ENCODE data around the gene SPRYD3.

SPRYD3 gene

GRCh38 chr12:53053218-53054111, 25.7 kb downstream of the SPRYD3 start:
- peaks cover 41% of the 10 kb centered on the region for H3K4me1 Mint-ChIP-seq

DNA sequence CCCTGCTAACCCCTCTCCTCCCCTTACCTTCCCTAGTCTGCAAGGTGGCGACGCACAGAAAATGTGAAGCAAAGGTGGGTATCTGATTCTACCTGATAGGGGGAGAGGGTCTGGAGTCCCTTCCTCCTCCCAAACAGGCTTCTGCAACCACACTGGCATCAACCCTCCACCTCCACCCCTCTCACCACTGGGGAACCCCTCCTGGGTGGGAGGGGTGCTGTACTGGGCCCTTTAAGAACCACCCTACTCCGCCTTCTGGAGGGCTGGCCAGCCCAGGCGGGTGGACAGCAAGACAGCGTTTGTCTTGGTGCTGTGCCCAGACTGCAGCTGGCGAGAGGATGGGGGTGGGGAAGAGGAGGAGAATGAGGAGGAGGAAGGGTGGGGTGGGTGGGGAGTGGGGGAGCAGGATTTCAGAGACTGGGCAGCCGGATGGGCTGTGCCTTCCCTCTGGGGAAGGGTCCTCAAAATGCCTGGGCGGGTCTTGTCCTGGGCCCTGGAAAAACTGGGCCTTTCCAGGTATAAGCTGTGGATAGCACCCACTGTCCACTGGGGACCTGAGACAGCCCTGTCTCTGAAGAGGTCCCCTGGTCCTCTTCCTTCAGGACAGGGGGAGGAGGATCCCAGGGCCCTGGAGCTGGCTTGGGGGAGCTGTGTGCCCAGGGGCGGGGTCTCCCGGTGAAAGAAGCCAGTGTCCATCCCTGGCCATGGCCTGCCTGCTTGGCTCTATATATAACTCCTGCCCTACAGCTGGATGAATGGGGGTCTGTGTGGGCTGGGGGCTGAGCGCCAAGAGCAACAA, 26.6 kb downstream of the SPRYD3 start:
- H3K27ac Mint-ChIP-seq = no peak overlapping the region
- H3K4me3 Mint-ChIP-seq = no peak overlapping the region
- ATAC-seq (no peak), DNase-seq (ENCODE audit: low spot score in 2 of 2) (no peak)
- H3K36me3 Mint-ChIP-seq = peaks cover 10% of the 10 kb centered on the region
- H3K4me1 Mint-ChIP-seq = peaks cover 47% of the 10 kb centered on the region
- no peaks in the 10 kb centered on the region for H3K9me3 Mint-ChIP-seq

More at GRCh38 chr12:53053218-53054111, 25.7 kb downstream of the SPRYD3 start:
- peak; percentile 4 for ATAC-seq
- H3K36me3 Mint-ChIP-seq = peaks cover 6% of the 10 kb centered on the region
- no peaks in the 10 kb centered on the region for H3K9me3 Mint-ChIP-seq
- peak overlapping the region; percentile 90 for H3K27ac Mint-ChIP-seq
- peak in 1 of 2 donors; percentile 70 for DNase-seq (ENCODE audit: low spot score in 2 of 2)
- peak overlapping the region; percentile 89 for H3K4me3 Mint-ChIP-seq

GRCh38 chr12:53051881-53052412, 27.2 kb downstream of the SPRYD3 start:
- no peaks in the 10 kb centered on the region for H3K9me3 Mint-ChIP-seq
- H3K27ac Mint-ChIP-seq = no peak overlapping the region
- ATAC-seq (no peak), DNase-seq (ENCODE audit: low spot score in 2 of 2) (no peak)
- H3K4me3 Mint-ChIP-seq = no peak overlapping the region
- H3K4me1 Mint-ChIP-seq = peaks cover 48% of the 10 kb centered on the region
- peaks cover 12% of the 10 kb centered on the region for H3K36me3 Mint-ChIP-seq

DNA sequence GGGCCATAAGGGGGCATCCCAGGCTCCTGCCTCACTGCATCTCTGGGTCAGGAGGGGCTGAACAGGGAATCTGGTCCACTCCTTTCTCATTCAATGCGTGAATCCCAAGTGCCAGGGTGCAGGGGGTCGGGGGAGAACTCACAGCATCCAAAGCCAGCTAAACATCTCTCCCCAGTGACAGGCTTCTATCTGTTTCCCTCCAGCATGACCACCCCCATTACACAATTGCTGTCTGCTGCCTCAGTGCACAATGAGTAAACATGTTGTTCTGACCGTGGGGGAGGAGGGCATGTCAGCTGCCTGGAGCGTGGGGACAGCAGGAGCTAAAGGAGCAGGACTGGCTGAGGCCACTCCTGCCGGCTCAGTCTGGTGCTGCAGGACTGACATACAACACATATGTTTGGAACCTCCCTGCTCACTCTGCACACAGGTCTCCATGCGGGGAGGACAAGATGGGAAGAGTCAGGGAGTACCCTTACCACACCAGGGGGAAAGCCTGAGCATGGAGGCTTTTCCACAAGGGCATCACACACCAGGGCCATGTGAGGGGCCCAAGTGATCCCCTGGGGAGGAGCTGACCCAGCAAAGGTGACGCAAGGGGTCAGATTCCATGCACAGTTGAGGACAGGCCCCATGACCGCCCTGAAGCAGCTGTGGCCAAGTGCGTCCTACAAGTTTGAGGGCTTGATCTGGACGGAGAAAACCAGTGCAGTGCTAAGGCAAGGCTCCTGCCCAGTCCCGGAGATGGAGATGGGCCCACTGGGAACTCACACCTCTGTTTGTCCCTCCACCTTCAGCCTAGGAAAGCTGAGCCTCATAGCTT, 27.9 kb downstream of the SPRYD3 start:
- H3K4me1 Mint-ChIP-seq = peaks cover 55% of the 10 kb centered on the region
- no peak overlapping the region for H3K4me3 Mint-ChIP-seq
- DNase-seq (ENCODE audit: low spot score in 2 of 2) (no peak), ATAC-seq (no peak)
- no peak overlapping the region for H3K27ac Mint-ChIP-seq
- H3K36me3 Mint-ChIP-seq = peaks cover 12% of the 10 kb centered on the region
- H3K9me3 Mint-ChIP-seq = no peaks in the 10 kb centered on the region

DNA sequence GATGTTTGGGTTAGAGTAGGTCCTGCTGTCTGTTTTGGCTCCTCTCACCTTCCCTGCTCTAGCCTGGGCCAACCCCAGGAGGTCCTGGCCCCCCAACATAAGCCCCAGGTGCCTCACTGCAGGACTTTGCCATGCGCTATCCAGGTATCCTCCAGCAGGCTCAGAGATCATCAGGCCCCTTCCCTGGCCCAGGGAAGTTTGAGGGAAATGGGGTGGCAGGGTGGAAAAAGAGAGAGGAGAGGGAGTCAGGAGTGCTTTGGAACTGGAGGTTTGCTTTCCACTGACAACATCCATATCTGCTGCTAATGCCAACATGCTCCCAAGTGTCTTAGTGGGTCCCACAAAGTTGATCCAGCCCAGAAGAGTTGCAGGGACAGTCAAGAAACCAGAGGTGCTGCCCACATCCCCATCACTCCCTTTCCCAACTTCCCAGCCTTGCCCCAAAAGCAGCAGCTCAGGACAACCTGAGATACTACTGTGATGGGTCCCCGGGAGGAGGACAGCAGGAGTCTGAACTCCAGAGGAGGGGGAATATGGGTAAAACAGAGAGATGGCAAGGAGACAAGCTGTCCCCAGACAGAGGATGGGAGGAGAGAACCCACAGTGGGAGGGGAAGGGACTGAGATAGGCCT, 28.6 kb downstream of the SPRYD3 start:
- H3K9me3 Mint-ChIP-seq = no peaks in the 10 kb centered on the region
- no peak overlapping the region for H3K27ac Mint-ChIP-seq
- peaks cover 60% of the 10 kb centered on the region for H3K4me1 Mint-ChIP-seq
- no peak for DNase-seq (ENCODE audit: low spot score in 2 of 2)
- no peak overlapping the region for H3K4me3 Mint-ChIP-seq
- H3K36me3 Mint-ChIP-seq = peaks cover 18% of the 10 kb centered on the region
- no peak for ATAC-seq

GRCh38 chr12:53049571-53050318, 29.4 kb downstream of the SPRYD3 start, which contains the start of gene TNS2:
TSS of gene TNS2 (plus strand) at chr12:53050065. CDS start at chr12:53050186, 121 bp downstream.
- H3K36me3 Mint-ChIP-seq = peaks cover 19% of the 10 kb centered on the region
- ATAC-seq (no peak), DNase-seq (ENCODE audit: low spot score in 2 of 2) (no peak)
- peaks cover 63% of the 10 kb centered on the region for H3K4me1 Mint-ChIP-seq
- H3K4me3 Mint-ChIP-seq = no peak within 1 kb of the TSS
- H3K27ac Mint-ChIP-seq = peak within 1 kb of the TSS; percentile 26
- no peaks in the 10 kb centered on the region for H3K9me3 Mint-ChIP-seq

DNA sequence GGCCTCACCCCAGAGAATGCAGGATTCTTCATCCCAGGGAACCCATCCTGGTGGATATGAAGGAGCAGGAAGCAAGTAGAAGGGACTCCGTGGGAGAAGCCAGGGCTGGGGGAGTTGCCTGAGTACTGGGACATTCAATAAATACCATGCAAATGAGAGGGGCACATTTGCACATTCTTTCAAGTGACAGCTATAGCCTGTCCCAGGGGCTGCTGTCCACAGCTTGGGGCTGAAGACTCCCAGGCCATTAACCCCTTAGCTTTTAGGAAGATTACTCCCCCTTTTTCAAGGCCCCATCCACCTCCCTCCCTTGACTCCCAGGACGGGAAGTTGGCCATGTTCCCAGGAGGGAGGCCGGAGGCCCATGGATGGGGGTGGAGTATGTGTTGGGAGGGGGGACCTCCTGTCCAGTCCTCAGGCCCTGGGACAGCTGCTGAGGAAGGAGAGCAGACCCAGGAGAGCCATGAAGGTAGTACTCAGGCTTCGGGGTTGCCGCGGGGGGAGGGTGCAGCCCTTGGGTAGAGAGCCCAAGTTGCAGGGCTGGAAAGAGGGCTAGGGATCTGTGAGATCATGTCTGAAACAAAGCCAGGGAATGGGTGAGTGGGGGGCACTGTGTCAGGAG, 30.3 kb downstream of the SPRYD3 start:
- H3K4me1 Mint-ChIP-seq = peaks cover 62% of the 10 kb centered on the region
- DNase-seq (ENCODE audit: low spot score in 2 of 2) (peak in 1 of 2 donors; percentile 55), ATAC-seq (no peak)
- H3K27ac Mint-ChIP-seq = peak overlapping the region; percentile 26
- peaks cover 13% of the 10 kb centered on the region for H3K36me3 Mint-ChIP-seq
- no peaks in the 10 kb centered on the region for H3K9me3 Mint-ChIP-seq
- H3K4me3 Mint-ChIP-seq = no peak overlapping the region

GRCh38 chr12:53048033-53048779, 31.0 kb downstream of the SPRYD3 start:
- Mint-ChIP-seq H3K27ac (peak overlapping the region; percentile 61), H3K36me3 (peaks cover 13% of the 10 kb centered on the region), H3K9me3 (no peaks in the 10 kb centered on the region), H3K4me3 (peak overlapping the region; percentile 87), H3K4me1 (peaks cover 57% of the 10 kb centered on the region)
- no peak for ATAC-seq
- peak in 1 of 2 donors; percentile 52 for DNase-seq (ENCODE audit: low spot score in 2 of 2)

DNA sequence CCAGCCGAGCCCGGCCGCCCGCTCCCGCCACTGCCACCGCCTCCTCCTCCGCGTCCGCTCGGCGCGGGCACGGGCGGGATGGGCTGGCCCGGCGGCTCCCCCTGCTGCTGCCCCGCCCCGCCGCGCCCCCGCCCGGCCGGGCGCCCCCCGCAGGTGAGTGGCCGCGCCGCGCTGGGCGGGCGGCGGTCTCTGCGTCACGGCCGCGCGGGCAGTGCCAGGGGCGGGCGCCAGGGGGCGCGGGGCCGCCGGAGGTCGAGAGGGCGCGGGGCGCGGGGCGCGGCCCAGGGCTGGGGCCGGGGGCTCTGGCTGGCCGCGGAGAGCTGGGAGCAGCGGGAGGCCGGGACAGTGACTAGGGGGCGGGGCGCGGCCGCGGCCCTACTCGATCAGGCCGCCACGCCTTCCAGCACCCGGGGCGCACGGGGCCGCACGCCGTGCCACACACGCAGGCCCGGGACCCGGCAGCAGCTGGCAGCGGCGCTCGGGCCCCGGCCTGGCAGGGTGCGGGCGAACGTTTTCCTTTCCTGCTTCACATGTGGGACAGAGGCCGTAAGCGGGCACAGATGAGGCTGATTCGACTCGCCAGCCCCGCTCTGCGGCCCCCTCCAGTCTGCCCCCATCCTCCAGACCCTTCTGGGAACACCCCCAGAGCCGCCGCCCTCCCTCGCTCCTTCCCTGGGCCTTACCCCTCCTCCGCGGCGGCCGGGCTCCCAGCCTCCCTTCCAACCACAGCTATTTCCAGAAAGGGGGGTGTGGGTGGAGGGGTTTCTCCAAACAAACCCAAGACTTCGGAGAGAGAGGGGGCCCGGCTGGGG, 31.8 kb downstream of the SPRYD3 start:
- H3K9me3 Mint-ChIP-seq = no peaks in the 10 kb centered on the region
- H3K4me3 Mint-ChIP-seq = peak overlapping the region; percentile 87
- DNase-seq (ENCODE audit: low spot score in 2 of 2) (peak; percentile 68 to 85), ATAC-seq (peak; percentile 80)
- H3K4me1 Mint-ChIP-seq = peaks cover 57% of the 10 kb centered on the region
- H3K36me3 Mint-ChIP-seq = peaks cover 16% of the 10 kb centered on the region
- H3K27ac Mint-ChIP-seq = peak overlapping the region; percentile 89

- ATAC-seq (peak; percentile 50), DNase-seq (ENCODE audit: low spot score in 2 of 2) (peak in 1 of 2 donors; percentile 81)
- Mint-ChIP-seq H3K27ac (peak overlapping the region; percentile 89), H3K9me3 (no peaks in the 10 kb centered on the region), H3K36me3 (peaks cover 23% of the 10 kb centered on the region), H3K4me3 (peak overlapping the region; percentile 87), H3K4me1 (peaks cover 52% of the 10 kb centered on the region)
Observed at GRCh38 chr12:53046655-53047220, 32.5 kb downstream of the SPRYD3 start.

DNA sequence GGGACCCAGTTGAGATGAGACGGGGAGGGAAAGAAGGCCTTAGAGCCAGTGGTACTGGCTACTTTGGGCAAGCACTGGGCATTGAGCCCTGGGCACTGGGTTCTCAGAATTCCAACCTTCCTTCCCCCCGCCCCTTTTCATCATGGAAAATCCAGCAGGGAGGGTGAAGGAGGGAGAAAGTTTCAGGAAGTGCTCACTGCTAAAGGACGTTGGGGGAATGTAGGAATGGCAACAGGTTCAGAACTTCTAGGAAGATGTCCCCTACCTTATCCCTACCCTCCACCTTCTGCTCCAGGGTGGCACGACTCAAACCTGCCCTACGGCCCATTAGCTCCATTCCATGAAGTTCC, 33.5 kb downstream of the SPRYD3 start:
- DNase-seq (ENCODE audit: low spot score in 2 of 2) (no peak), ATAC-seq (no peak)
- Mint-ChIP-seq H3K27ac (peak overlapping the region; percentile 89), H3K4me1 (peaks cover 46% of the 10 kb centered on the region), H3K4me3 (peak overlapping the region; percentile 87), H3K36me3 (peaks cover 34% of the 10 kb centered on the region), H3K9me3 (no peaks in the 10 kb centered on the region)
